ENCODE results near the gene PALMD.

DNA sequence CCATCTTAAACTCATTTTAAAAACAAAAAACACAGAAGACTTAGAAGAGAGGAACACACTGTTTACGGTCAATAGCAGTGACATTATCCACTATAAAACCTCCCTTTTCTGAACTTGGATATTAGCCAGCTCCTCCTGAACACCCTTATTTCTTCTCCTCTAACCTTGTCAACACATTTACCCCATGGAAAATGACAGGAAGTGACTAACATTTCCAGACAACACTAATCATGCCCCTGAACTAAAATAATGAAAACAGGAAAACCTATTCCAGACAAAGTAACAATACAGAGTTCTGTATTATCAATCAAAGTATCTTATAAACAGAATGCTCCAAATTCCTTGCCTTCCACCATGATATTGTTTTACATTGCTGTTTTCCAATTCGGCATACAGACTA is 45.3 kb downstream of the PALMD start:
- TF ChIP-seq TAF1 (IDR thresholded peaks at IDR 0.05; ENCODE audit: low read depth) (no peak), TEAD4 (IDR thresholded peaks at IDR 0.05) (no peak), YY1 (IDR thresholded peaks at IDR 0.05; ENCODE audit: low read depth) (no peak), FOXM1 (IDR thresholded peaks at IDR 0.05; ENCODE audit: borderline replicate concordance, low read depth) (no peak)
